WTC11 (cell line): ENCODE measurements around the gene METTL25B.
A peak's percentile ranks its signal among the peaks of the same experiment; 100 is the strongest.

Experiments used
- CREM ChIP-seq: sonication (generic); formaldehyde crosslinking; IDR thresholded peaks from 2 replicates; pipeline ENCODE4 v1.8.1; 2022; ENCODE audit warnings: mild to moderate bottlenecking, missing genetic modification reagents, moderate library complexity
- CTCF ChIP-seq: fragments of 200-600 bp; IDR thresholded peaks from 2 replicates; pipeline ENCODE4 v1.8.0; 2022; ENCODE audit warnings: antibody characterized with exemption
- FOXJ3 ChIP-seq: sonication (generic); formaldehyde crosslinking; IDR thresholded peaks from 2 replicates; pipeline ENCODE4 v1.9.0; 2021; ENCODE audit warnings: missing genetic modification reagents, mild to moderate bottlenecking, borderline replicate concordance
- NFYB ChIP-seq: sonication (generic); formaldehyde crosslinking; conservative IDR thresholded peaks from 2 replicates; pipeline ENCODE4 v1.8.0; 2022; ENCODE audit warnings: low read depth, missing genetic modification reagents
- ZBTB43 ChIP-seq: sonication (generic); formaldehyde crosslinking; IDR thresholded peaks from 2 replicates; pipeline ENCODE4 v1.8.1; 2023; ENCODE audit warnings: mild to moderate bottlenecking, missing genetic modification reagents
- ZNF423 ChIP-seq: fragments of 250-450 bp; sonication (Bioruptor Pico); IDR thresholded peaks from 2 replicates; pipeline ENCODE4 v2.1.2; 2022; ENCODE audit warnings: mild to moderate bottlenecking, moderate library complexity
- TF ChIP-seq, protein P1 (sequence below): sonication (generic); formaldehyde crosslinking; IDR thresholded peaks from 2 replicates; pipeline ENCODE4 v1.8.0; 2022; ENCODE audit warnings: mild to moderate bottlenecking, missing genetic modification reagents

- TF ChIP-seq CREM (CRISPR knock-in tag) (peak; percentile 21; the same call in 1 of the 2 replicates), FOXJ3 (CRISPR knock-in tag) (no peak), ZNF423 (peak; percentile 97), CTCF (peak; percentile 96), NFYB (no peak), ZBTB43 (CRISPR knock-in tag) (no peak)
- TF ChIP-seq, protein P1, sequence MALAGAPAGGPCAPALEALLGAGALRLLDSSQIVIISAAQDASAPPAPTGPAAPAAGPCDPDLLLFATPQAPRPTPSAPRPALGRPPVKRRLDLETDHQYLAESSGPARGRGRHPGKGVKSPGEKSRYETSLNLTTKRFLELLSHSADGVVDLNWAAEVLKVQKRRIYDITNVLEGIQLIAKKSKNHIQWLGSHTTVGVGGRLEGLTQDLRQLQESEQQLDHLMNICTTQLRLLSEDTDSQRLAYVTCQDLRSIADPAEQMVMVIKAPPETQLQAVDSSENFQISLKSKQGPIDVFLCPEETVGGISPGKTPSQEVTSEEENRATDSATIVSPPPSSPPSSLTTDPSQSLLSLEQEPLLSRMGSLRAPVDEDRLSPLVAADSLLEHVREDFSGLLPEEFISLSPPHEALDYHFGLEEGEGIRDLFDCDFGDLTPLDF (CRISPR knock-in tag), result no peak
Measured at GRCh38 chr1:156705918-156706656, 22.2 kb upstream of the METTL25B start.
